GM12891 (cell line): ENCODE measurements around the gene C19orf47.

Experiments used
- POLR2A ChIP-seq: IDR thresholded peaks from 2 replicates; pipeline ENCODE4 v1.6.1; 2011; ENCODE audit warnings: low read depth, low read length, control low read depth
- POLR2AphosphoS5 ChIP-seq: IDR thresholded peaks from 2 replicates; pipeline ENCODE4 v1.6.1; 2011; ENCODE audit warnings: low read depth, low read length, control low read depth
- POU2F2 ChIP-seq: IDR thresholded peaks from 2 replicates; pipeline ENCODE4 v1.6.1; 2011; ENCODE audit warnings: low read depth, mild to moderate bottlenecking, control low read depth, low read length, moderate library complexity
- SPI1 ChIP-seq: IDR thresholded peaks from 2 replicates; pipeline ENCODE4 v1.6.1; 2011; ENCODE audit warnings: low read depth, low read length, control low read depth
- TAF1 ChIP-seq: IDR thresholded peaks from 2 replicates; pipeline ENCODE4 v1.6.1; 2011; ENCODE audit warnings: low read depth, low read length, control low read depth

- no peak for TF ChIP-seq TAF1
- no peak for TF ChIP-seq POLR2A
- no peak for TF ChIP-seq POLR2AphosphoS5
- TF ChIP-seq SPI1, result no peak
- TF ChIP-seq POU2F2, result no peak
These were observed 45.8 kb downstream of the C19orf47 start for GRCh38 chr19:40302224-40303011.
